ENCODE results near the gene RTN4RL1.

The RTN4RL1 gene

DNA sequence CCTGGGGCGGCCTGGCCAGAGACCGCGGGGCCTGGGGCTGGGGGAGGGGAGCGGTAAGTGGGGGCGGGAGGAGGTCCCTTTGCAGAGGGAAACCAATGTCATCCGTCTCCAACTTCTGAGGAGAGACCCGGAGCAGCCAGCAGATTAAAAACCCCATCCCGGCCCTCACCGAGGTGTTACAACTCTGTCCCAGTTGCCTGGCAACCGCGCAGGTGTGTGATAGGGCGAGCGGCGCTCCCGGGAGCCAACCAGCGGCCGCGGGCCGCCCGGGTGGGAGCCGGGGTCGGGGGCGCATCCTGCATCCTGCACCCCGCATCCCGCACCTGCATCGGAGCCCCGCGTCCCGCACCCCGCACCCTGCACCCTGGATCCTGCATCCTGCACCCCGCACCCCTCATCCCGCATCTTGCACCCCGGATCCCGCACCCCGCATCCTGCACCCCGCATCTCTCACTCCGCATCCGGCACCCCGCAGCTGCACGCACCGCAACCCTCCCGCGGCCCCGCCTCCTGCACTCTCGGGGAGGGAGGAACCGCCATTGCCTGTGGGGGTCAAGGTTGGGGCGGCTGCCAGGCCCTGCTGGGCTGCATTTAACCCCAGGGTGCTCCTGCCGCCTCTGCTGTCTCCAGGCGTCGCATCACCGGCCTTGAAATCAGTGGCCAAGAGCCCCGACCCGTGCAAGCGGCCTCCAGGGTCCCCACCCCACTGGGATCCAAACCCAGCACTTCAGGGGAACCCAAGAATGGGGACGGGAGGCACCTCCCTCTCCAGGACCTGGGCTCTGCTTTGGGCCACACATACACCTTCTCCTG is 47.3 kb downstream of the RTN4RL1 start:
- no peak for DNase-seq (ENCODE audit: low read depth in 2 of 2)

DNA sequence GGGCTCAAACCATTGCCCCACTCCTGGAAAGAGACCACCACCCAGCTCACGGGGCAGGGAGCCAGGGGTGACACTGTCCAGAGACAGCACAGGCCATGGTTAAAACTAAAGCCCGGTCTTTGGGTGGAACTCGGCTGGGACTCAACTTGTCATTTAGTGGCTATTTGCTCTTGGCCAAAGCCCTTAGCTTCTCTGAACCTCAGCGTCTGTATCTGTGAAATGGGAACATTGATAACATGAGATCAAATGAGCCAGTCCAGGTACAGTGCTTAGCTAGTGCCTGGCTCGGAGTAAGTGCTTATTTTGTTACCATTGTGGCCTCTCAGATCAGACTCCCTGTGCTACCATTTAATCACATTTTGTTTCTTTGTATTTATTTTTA is 48.5 kb downstream of the RTN4RL1 start:
- DNase-seq (ENCODE audit: low read depth in 2 of 2) = no peak

DNA sequence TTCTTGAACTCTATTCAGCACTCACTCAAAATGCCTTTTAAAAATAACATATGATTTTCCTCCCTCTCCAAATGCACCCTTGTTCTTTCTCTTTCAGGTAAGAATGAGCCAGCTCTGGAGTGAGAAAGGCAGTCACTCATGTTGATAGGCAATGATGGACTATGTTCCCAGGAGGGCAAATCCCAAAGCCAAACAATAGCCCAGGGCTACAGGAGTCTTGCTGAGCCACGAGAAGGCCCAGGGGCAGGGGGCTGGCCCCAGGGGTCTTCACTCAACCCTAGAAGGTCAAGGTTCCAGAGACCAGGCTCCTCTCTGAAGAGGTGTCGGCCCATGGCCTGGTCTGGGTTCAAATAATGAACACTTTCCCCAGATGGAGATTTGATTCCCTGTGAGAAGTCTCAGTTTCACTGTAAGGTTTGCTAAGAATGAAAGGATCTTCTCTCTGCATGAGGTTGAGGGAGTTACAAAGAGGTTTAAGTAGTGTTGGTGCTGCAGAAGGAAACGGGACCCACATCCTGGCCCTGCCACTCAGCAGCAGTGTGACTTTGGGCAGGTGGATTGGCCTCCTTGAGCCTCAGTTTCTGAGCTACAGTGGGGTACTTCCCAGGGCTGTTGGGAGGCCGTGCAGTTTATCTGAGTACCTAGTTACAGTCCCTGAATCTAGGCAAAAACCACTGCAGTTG is 49.0 kb downstream of the RTN4RL1 start:
- no peak for DNase-seq (ENCODE audit: low read depth in 2 of 2)

DNA sequence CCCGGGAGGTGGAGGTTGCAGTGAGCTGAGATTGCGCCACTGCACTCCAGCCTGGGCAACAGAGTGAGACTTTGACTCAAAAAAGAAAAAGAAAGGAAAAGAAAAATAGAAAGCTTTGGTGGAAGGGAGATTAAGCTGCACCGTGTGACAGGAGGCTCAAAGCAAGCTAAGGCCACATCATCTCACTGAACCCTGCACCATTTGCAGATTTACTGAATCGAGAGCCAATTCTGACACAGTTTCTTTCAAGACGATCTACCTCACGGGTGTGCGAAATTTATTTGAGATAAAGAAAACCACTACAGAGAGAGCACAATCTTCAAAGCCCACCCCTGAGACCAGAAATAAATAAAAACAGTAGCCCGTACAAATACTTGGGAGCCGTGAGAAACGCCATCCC is 49.6 kb downstream of the RTN4RL1 start:
- DNase-seq (ENCODE audit: low read depth in 2 of 2) = no peak

DNA sequence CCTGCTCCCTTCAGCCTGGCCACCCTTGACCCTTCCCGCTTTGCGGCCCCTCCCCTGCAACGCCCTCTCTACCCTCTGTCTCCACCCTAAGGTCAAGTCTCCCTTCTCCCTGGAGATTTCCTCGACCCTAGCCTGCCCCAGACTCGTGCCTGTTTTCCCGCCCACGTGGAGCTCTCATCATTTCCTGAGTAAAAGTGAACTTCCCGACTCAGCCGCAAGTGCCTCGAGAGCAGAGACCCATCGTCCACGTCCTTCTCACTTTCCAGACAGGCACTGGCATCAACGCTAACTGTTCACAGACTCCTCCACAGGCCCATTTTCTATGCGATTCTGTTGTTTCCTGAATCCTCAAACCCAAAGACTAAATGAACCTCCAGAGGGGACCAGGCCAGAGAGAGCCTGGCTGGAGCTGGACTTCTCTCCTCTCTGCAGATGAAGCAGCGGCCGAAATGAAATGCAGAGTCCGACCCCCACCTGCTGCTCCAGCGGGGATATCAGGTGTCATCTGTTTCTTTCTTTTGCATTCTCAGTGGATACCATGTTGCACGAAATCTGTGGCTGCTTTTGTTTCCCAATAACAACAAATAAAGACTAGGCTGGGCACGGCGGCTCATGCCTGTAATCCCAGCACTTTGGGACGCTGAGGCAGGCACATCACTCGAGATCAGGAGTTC is 52.5 kb downstream of the RTN4RL1 start:
- DNase-seq (ENCODE audit: low read depth in 2 of 2) = peak in 1 of 2 donors; percentile 25

DNA sequence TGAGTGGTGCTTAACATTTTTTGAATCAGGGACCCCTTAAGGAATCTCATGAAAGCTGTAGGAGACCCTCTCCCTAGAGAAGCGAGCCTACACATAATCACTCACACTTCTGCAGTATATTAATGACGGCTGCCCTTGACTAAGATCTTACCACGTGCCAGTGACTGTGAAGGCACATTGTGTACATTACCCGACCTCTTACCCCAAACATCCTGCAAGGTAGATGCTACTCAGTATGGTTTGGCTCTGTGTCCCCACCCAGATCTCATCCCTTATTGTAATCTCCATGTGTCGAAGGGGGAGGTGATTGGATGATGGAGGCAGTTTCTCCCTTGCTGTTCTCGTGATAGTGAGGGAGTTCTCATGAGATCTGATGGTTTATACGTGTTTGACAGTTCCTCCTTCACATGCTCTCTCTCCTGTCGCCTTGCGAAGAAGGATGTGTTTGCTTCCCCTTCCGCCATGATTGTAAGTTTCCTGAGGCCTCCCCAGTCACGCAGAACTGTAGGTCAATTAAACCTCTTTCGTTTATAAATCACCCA is 54.2 kb downstream of the RTN4RL1 start:
- DNase-seq (ENCODE audit: low read depth in 2 of 2) = no peak

DNA sequence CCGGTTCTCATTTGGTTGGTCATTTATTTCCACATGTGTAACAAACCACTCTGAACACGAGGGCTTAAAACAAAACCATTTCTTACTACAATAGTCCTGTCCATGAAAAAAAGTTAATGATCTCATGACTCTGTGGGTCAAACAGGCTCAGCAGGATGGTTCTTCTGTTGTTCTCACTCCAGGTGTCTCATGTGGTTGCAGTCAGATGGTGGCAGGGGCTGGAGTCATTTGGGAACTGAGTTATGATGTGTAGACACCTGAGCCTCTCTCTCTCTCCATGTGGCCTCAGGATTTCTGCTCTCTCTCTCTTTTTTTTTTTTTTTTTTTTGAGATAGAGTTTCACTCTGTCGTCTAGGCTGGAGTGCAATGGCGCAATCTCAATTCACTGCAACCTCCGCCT is 55.4 kb downstream of the RTN4RL1 start:
- no peak for DNase-seq (ENCODE audit: low read depth in 2 of 2)

DNA sequence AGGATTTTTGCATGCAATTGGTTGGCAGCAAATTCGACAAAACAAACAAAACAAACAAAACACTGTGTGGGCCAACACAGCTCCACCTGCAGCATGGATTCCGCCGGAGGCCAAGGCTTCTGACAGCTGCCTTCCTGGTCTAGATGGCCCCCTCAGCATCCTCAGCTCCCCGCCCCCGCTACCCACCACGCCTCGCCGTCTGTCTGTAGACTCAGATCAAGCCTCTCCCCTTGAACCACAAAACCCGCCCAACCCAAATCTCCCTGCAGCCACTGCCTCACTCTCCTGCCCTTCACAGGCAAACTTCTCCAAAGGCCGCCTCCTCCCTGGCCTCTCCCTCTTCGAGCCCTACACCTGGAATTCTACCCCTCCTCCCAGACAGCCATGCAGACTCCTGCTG is 57.9 kb downstream of the RTN4RL1 start:
- no peak for DNase-seq (ENCODE audit: low read depth in 2 of 2)

DNA sequence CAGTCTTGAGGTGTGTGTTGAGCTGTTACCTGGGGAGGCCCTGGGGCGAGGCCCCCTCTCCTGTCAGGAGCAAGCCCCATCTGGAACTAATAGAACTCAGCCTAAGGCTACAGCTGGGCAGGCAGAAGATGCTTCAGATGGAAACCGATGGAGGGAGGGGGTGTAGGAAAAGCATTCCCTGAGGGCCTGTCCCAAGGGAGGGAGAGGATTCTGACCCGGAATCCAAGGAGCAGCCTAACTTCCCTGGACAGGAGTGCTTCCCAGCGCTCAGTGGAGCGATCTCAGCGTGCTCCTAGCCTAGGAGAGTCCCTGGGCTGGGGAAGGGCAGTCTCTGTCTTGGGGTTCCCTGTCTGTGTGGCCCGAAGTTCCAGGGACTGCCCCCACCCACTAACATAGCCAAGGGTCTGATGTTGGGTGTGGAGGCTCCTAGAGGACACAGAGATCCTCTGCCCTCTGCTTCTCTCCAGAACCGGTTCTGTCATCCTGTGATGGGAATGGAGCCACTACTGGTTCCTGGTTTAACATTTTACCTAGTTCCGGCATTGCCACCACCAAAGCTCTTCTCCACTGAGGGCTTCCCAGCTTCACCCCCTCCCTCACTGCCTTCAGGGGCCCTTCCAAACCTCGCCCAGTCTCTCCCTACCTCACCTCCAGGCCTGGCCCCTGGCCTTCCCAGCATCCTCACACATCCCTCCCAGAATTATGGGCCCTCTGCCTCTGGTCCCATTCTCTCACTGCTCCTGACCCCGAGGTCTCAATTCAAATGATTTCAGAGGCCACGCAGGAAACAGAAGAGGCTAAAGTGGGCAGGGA is 58.7 kb downstream of the RTN4RL1 start:
- no peak for DNase-seq (ENCODE audit: low read depth in 2 of 2)

DNA sequence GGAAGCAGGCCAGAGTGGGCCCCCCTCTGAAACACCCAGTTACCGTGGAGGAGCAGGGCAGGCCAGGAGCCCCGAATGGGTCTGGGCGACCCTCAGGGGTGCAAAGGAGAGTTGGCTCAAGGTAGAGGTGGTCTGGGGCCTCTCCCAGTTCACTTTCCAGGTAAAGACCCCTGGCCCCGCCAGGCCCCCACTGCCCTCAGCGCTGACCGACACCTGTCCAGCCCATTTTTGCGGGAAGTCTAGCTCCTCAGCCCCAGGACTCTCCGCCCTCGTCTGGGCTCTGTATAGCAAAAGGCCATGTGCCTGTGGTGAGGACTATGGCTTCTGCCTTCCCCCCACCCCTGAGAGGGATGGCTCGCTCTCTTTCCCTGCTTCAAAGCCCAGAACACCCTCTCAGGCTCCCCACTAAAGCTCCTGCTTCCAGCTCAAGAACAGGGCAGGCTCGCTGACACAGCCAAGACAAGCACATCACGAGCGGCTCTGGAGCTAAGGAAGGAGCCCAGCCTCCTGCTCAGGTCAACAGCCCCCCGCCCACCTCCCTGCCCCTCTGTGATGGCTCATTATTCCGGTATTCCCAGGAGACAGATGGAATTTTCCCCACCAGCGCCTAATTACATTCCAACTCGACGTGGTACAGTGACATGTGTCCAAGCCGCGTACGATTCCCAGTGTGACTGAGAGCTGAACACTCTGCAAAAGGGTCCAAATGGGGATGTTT is 59.4 kb downstream of the RTN4RL1 start:
- no peak for DNase-seq (ENCODE audit: low read depth in 2 of 2)

DNA sequence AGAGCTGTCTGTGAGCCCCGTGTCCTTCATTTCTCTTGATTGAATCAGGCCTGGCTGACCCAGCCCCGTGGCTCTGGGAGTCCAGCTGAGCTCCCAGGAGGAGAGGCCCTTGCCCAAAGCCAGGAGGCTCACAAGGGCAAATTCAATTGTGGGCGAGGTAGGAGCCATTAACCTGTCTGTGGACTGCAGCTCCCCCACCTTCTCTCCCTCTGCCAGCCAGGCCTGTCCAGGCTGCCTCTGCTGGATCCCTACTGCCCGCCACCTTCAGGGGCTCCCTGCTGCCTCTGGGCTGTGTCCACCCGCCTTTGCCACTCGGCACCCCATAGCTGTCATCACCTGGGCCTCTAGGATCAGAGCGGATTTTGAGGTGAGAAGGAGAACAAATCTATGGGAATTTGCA is 61.9 kb downstream of the RTN4RL1 start:
- no peak for DNase-seq (ENCODE audit: low read depth in 2 of 2)

DNA sequence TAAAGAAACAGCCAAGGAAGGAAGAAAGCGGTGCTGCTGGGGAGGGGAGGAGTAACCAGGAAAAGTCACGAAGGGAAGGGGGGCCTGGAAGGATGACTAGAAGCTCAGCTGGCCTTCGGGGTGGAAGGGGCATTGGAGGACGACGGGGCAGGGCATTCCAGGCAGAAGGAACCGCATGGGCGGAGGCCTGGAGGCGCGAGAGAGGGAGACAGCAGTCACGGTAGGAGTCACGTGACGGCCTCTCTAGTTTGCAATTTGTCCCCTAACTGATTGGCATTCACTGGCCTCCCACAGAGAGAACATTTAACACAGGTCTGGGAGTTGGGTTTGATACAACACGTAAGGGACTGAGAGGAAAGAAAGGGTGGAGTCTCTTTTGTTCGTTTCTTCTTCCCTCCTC is 63.9 kb downstream of the RTN4RL1 start:
- no peak for DNase-seq (ENCODE audit: low read depth in 2 of 2)

DNA sequence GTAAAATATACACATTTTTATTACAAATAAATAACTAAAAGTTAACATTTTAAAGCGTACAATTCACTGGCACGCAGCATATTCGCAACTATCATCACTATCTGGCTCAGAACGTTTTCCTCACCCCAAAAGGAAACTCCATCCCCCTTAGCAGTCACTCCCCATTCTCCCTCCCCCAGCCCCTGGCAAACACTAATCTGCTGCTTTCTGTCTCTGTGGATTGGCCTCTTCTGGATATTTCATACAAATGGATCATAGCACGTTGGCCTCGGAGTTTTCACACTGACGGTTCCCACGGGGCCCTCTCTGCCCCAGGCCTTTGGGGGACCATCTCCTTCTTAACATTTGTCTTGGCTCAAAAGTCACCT is 64.6 kb downstream of the RTN4RL1 start:
- DNase-seq (ENCODE audit: low read depth in 2 of 2) = no peak

DNA sequence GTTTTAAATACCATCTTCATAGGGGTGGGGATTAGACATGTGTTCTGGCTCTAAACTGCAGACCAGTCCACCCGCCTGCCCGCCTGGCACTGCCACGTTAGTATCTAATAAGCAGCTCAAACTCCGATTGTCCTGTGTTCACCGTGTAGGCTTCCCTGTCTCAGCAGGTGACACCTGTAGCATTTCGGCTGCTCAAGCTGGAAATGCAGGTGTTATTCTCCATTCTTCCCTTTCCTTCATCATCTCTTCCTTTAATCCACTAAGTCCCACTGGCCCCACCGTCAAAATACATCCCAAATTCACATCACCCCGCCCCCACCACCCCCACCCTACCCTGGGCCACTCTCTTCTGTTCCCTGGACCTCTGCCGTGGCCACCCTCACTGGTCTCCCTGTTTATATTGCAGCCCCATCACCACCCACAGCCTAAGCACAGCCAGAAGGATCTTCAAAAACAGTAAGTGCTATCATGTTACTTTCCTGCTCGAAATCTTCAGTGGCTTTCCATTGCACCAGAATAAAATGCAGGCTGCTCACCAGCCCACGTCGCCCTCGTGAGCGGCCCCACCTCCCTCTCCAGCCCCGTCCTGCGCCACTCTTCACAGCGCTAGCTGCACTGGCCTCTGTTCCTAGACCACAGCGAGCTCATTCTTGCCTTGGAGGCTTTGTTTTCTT is 65.1 kb downstream of the RTN4RL1 start:
- DNase-seq (ENCODE audit: low read depth in 2 of 2) = no peak

DNA sequence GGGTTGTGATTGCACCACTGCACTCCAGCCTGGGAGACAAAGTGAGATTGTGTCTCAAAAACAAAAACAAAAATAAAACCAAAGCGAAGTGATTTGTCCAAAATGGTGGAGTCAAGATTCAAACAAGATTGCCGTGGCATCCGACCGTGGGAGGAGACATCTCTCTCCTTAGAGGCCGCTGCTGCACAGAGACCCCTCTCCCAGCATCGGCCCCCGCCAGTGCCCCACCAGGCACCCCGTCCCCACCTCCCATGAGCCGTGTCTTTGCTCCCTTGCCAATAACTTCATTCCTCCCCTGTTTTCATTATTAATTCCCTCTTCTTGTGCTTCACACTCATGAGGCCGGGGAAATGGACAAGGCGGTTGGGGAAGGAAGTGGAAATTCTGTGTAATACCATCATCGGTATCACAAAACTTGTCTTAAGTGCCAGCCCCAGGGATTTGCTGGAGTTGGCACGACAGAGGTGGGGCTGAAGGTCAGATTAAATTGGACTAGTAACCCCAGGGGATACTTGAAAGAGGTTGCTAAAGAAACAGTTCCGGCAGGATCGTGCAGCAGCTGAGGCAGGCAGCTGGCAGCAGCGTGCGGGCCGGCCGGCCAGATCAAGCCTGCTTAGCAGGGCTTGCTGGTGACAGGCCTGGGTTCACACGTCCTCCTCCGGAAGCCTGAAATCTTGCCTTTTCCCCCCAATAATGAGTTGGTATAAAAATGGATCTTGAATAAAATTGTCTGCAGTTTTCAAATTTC is 66.8 kb downstream of the RTN4RL1 start:
- no peak for DNase-seq (ENCODE audit: low read depth in 2 of 2)

DNA sequence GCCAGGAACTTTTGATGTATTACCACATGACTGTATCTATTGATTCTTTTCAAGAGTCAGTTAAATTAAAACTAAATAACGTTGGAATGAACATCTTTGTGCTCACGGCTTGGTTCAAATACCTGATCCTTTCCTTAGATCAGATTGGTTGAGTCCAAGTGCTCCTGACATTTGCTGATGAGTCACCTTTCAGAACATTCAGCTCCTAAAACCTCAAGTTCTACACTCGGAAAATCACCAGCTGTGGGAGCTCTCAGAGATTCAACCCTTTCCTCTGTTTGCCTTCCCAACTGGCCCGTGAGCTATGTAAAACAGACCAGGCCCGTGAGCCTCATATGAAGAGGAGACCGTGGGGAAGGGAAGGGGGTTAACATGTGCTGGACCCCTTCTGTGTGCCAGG is 68.1 kb downstream of the RTN4RL1 start:
- DNase-seq (ENCODE audit: low read depth in 2 of 2) = no peak

DNA sequence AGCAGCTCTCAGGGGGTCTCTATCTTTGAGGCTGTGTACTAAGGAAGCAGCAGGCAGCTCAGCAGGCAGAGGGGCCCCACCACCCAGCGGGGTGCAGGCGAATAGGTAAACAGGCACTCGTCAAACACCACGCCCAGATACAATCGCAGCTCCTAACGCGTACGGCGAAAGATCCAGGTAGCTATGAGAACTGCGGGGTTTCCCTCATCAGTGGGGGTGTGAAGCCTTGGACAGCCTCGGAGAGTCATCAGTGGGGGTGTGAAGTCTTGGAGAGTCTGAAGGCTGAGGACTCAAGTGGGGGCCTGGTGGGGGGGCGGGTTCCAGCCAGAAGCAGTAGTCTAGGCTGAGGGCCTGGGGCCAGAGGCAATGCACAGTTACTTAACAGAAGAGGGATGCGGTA is 69.0 kb downstream of the RTN4RL1 start:
- no peak for DNase-seq (ENCODE audit: low read depth in 2 of 2)

DNA sequence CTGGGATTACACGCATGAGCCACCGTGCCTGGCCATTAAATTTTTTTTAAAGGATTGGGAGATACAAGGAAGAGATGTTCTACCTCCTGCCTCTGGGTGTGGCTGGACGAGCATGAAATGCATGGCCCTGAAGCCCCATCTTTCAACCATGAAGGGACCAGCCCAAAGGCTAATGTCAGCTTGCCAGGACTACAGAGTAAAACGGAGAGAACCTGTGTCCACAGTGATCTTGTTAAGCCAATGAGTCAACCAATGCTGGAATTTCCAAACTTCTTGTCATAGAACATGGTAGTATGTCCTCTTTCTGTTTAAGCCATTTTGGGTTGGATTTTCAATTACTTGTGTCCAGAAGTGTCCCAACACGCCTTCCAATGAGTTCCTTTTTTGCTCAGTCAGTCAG is 71.3 kb downstream of the RTN4RL1 start:
- no peak for DNase-seq (ENCODE audit: low read depth in 2 of 2)

DNA sequence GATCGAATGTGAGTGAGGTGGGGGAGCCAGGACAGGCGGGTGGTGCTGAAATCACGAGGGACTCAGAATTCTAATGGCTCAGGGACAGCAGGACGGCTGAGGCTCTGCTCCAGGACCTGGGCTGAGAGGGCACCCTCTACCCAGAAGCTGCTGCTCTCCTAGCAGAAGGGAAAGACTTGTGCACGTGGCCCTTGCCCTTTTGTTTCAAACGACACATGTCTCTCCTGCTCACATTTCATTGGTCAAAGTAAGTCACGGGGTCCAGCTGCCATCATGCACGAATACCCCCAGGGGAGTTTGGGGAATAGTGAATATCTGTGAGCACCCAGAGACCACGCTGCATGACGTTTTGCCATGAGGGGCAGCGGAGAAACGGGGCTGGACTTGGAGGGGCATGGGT is 73.2 kb downstream of the RTN4RL1 start:
- DNase-seq (ENCODE audit: low read depth in 2 of 2) = no peak

DNA sequence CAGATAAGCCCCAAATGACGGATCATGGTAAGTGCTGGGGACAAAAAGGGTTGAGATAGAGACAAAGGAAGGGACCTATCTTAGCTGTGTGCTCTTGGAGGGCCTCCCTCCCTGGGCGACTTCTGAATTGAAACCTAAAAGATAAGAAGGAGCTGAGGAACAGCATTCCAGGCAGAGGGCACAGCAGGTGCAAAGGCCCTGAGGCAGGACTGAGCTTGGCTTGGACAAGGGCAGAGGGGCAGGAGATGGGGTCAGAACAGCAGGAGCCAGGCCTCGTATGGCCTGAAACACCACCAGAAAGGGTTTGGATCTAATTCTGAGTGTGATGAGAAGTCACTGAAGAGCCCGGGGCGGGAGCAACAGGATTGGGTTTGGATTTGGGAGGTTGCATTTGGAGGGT is 75.4 kb downstream of the RTN4RL1 start:
- DNase-seq (ENCODE audit: low read depth in 2 of 2) = no peak

All from stimulated activated CD4-positive, alpha-beta T cell treated with anti-CD3 and anti-CD28 coated beads, Interleukin-4, amount 100 ng/mL, for 48 hours (primary cell).